Fibroblast of villous mesenchyme (primary cell): Measurements from ENCODE around the gene RIPK1. TPM values are rescaled to one million over a fixed set of nuclear protein-coding genes. Genes with fewer than 3 reads are reported as not detected.

Experiments used
- DNase-seq: peaks from one replicate; pipeline ENCODE4 v3.0.0-alpha.2; 2010; ENCODE audit warnings: low read depth
- H3K4me3 ChIP-seq: 2 replicates; pipeline ENCODE4 v1.5.1; 2011; ENCODE audit warnings: low read depth, mild to moderate bottlenecking, low read length
- CTCF ChIP-seq: IDR thresholded peaks from 2 replicates; pipeline ENCODE4 v1.5.1; 2012; ENCODE audit warnings: low read depth, mild to moderate bottlenecking, low read length; ENCODE audit not compliant: insufficient read depth
- total RNA-seq: library from RNA; depleted of rRNA; stranded (reverse); fragments of >200 nt; gene quantifications from 2 replicates; pipeline ENCODE4 v1.2.3, GENCODE V29; 2012

RIPK1 gene
- total RNA-seq, 1 donor: 28.5 TPM

- TF ChIP-seq CTCF: no peak
- DNase-seq: no peak
- H3K4me3 ChIP-seq: no peak overlapping the region
These were observed 52.4 kb downstream of the RIPK1 start for GRCh38 chr6:3120765-3121089.

- H3K4me3 ChIP-seq: no peak overlapping the region
- no peak for TF ChIP-seq CTCF
These were observed 54.5 kb downstream of the RIPK1 start for GRCh38 chr6:3122823-3123182.

GRCh38 chr6:3124667-3125066 lies 56.4 kb downstream of the RIPK1 start:
- DNase-seq: no peak
- no peak overlapping the region for H3K4me3 ChIP-seq
- no peak for TF ChIP-seq CTCF

More at GRCh38 chr6:3122823-3123182, 54.5 kb downstream of the RIPK1 start:
- DNase-seq: no peak

GRCh38 chr6:3125815-3126214 lies 57.5 kb downstream of the RIPK1 start:
- TF ChIP-seq CTCF: no peak
- no peak for DNase-seq
- no peak overlapping the region for H3K4me3 ChIP-seq

GRCh38 chr6:3128356-3129108 lies 60.2 kb downstream of the RIPK1 start:
- TF ChIP-seq CTCF: no peak
- no peak overlapping the region for H3K4me3 ChIP-seq
- no peak for DNase-seq

- DNase-seq: no peak
- TF ChIP-seq CTCF: no peak
- H3K4me3 ChIP-seq: no peak overlapping the region
These were observed 63.4 kb downstream of the RIPK1 start for GRCh38 chr6:3131695-3132094.

GRCh38 chr6:3133515-3133914 lies 65.2 kb downstream of the RIPK1 start:
- H3K4me3 ChIP-seq: no peak overlapping the region
- no peak for TF ChIP-seq CTCF
- DNase-seq: no peak
